PC-9 (cell line): Measurements from ENCODE around the gene SSB. TPM values are rescaled to one million over a fixed set of nuclear protein-coding genes. Genes with fewer than 3 reads are reported as not detected.
"Not testable (repeated sequence)": the region's sequence is repeated elsewhere in the genome, so short reads cannot be mapped to it uniquely, and the experiment has no call there.

Experiments
- BruUV-seq: library from RNA; stranded (reverse); fragments of 400-500 nt; replicated peaks from 2 replicates; lab custom pipeline; 2021; lab: Mats Ljungman, UMichigan
- CTCF ChIA-PET: fragments of 300-600 bp; sonication (Branson Sonifier 250); formaldehyde crosslinking; loops from one replicate; lab custom pipeline; 2022; ENCODE audit warnings: antibody characterized with exemption; lab: Charles Lee
- POLR2A ChIA-PET: fragments of 300-600 bp; sonication (Branson Sonifier 250); formaldehyde crosslinking; loops from one replicate; lab custom pipeline; 2022; ENCODE audit warnings: antibody characterized with exemption; ENCODE audit not compliant: unreplicated experiment; lab: Charles Lee
- DNase-seq, 2 experiments: peaks; one replicate each; pipeline versions ENCODE4 v3.0.0 to v3.0.0-alpha.2; 2015 to 2022; ENCODE audit warnings: mixed read lengths in 1 of 2
- H2AFZ ChIP-seq: fragments of 200-600 bp; sonication (generic); 2 replicates; pipeline ENCODE4 v1.8.1; 2017; ENCODE audit warnings: antibody characterized with exemption
- H3F3A ChIP-seq: fragments of 200-600 bp; sonication (generic); 2 replicates; pipeline ENCODE4 v1.8.1; 2017; ENCODE audit warnings: antibody characterized with exemption, mild to moderate bottlenecking, low read depth; ENCODE audit not compliant: insufficient read depth
- H3K27ac ChIP-seq: fragments of 200-600 bp; sonication (generic); 2 replicates; pipeline ENCODE4 v1.6.1; 2016; ENCODE audit warnings: mixed run types
- H3K27me3 ChIP-seq: fragments of 200-600 bp; sonication (generic); 2 replicates; pipeline ENCODE4 v1.6.1; 2016; ENCODE audit warnings: low read depth, mixed run types; ENCODE audit not compliant: insufficient read depth
- H3K36me3 ChIP-seq: fragments of 200-600 bp; sonication (generic); 2 replicates; pipeline ENCODE4 v1.6.1; 2016; ENCODE audit warnings: low read depth, mixed run types
- H3K4me1 ChIP-seq: fragments of 200-600 bp; sonication (generic); replicated peaks from 2 replicates; pipeline ENCODE4 v1.6.1; 2016; ENCODE audit warnings: mixed run types; ENCODE audit not compliant: insufficient read depth
- H3K4me2 ChIP-seq: fragments of 200-600 bp; sonication (generic); 2 replicates; pipeline ENCODE4 v1.6.1; 2017; ENCODE audit warnings: mixed run types
- H3K4me3 ChIP-seq: fragments of 200-600 bp; sonication (generic); 2 replicates; pipeline ENCODE4 v1.6.1; 2016; ENCODE audit warnings: mixed run types
- H3K79me2 ChIP-seq: fragments of 200-600 bp; sonication (generic); 2 replicates; pipeline ENCODE4 v1.6.1; 2017; ENCODE audit warnings: low read depth, mixed run types
- H3K9me2 ChIP-seq: fragments of 200-600 bp; sonication (generic); 2 replicates; pipeline ENCODE4 v1.8.1; 2017; ENCODE audit warnings: mild to moderate bottlenecking; ENCODE audit not compliant: insufficient read depth
- H3K9me3 ChIP-seq: fragments of 200-600 bp; sonication (generic); 2 replicates; pipeline ENCODE4 v1.8.1; 2016; ENCODE audit warnings: low read depth; ENCODE audit not compliant: insufficient read depth
- H4K20me1 ChIP-seq: fragments of 200-600 bp; sonication (generic); 2 replicates; pipeline ENCODE4 v1.8.1; 2017; ENCODE audit not compliant: insufficient read depth
- CTCF ChIP-seq: fragments of 200-600 bp; sonication (generic); conservative IDR thresholded peaks from 2 replicates; pipeline ENCODE4 v1.6.1; 2017; ENCODE audit warnings: mixed run types, antibody characterized with exemption, mild to moderate bottlenecking, moderate library complexity
- EZH2 ChIP-seq: fragments of 200-600 bp; sonication (generic); IDR thresholded peaks from 2 replicates; pipeline ENCODE4 v1.8.0; 2017; ENCODE audit warnings: antibody characterized with exemption, low read depth
- intact Hi-C: fragments of 100-400 bp; cut with micrococcal nuclease; formaldehyde crosslinking; loops from one replicate; pipeline ENCODE4 v1.10.0; 2022; ENCODE audit not compliant: unreplicated experiment
- total RNA-seq: library from RNA; stranded (reverse); gene quantifications from 2 replicates; pipeline ENCODE4 v1.2.3, GENCODE V29; 2021

SSB gene
- total RNA-seq, 1 experiment from 2014 or later: 71.3 TPM

DNA sequence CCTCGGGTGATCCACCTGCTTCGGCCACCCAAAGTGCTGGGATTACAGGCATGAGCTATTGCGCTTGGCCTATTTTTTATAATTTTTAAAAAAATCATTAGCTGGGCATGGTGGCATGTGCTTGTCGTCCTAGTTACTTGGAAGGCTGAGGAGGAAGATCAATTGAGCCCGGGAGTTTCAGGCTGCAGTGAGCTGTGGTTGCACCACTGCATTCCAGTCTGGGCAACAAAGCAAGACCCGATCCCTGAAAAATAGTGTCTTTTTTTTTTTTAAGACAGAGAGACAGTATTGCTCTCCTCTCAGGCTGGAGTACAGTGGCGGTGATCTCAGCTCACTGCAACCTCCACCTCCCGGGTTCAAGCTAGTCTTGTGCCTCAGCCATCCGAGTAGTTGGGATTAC, 4.8 kb downstream of the SSB start:
- POLR2A ChIA-PET: no interaction called here
- Histone ChIP-seq H3K36me3 (0 out of 2 replicates have a peak, but pooled peaks cover 18% of the 10 kb centered on the region), H2AFZ (no peak overlapping the region), H3K4me2 (no peak overlapping the region), H3K4me1 (no peaks in the 10 kb centered on the region), H3K9me2 (no peaks in the 10 kb centered on the region), H3K9me3 (no peaks in the 10 kb centered on the region), H3K27me3 (no peaks in the 10 kb centered on the region), H3K4me3 (no peak overlapping the region), H3K79me2 (peaks cover 49% of the 10 kb centered on the region), H3F3A (peaks cover 8% of the 10 kb centered on the region; the same call in 1 of the 2 replicates), H4K20me1 (no peaks in the 10 kb centered on the region; the same call in 1 of the 2 replicates), H3K27ac (no peak overlapping the region)
- DNase-seq: no peak
- intact Hi-C loops: no loop called here
- CTCF ChIA-PET: no interaction called here
- TF ChIP-seq EZH2: no peak
- TF ChIP-seq CTCF: no peak
- BruUV-seq: no TSS peak

DNA sequence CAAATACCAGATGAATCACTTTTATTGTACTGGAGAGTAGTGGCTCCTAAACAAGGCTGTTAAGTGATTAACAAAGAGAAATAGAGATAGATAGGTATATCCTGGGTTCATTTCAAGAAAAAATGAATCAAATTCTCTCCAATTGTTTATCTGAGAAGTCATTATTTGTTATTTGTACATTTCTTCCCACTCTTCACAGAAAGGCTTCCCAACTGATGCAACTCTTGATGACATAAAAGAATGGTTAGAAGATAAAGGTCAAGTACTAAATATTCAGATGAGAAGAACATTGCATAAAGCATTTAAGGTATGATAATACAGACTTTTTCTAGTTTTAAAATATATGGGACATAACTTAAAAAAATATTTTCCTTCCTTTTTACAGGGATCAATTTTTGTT, 7.9 kb downstream of the SSB start:
- H2AFZ ChIP-seq: no peak overlapping the region
- no peak for TF ChIP-seq CTCF
- no peak for TF ChIP-seq EZH2
- H3F3A ChIP-seq: peaks cover 14% of the 10 kb centered on the region
- peaks cover 3% of the 10 kb centered on the region; the same call in 1 of the 2 replicates for H4K20me1 ChIP-seq
- POLR2A ChIA-PET: no interaction called here
- H3K4me1 ChIP-seq: no peaks in the 10 kb centered on the region
- no peak for DNase-seq
- H3K4me3 ChIP-seq: no peak overlapping the region
- H3K79me2 ChIP-seq: peaks cover 22% of the 10 kb centered on the region
- no peaks in the 10 kb centered on the region for H3K9me3 ChIP-seq
- no peak overlapping the region for H3K27ac ChIP-seq
- BruUV-seq: no TSS peak
- H3K9me2 ChIP-seq: no peaks in the 10 kb centered on the region
- H3K27me3 ChIP-seq: no peaks in the 10 kb centered on the region
- no peak overlapping the region for H3K4me2 ChIP-seq
- intact Hi-C loops: no loop called here
- peaks cover 29% of the 10 kb centered on the region for H3K36me3 ChIP-seq
- CTCF ChIA-PET: no interaction called here

DNA sequence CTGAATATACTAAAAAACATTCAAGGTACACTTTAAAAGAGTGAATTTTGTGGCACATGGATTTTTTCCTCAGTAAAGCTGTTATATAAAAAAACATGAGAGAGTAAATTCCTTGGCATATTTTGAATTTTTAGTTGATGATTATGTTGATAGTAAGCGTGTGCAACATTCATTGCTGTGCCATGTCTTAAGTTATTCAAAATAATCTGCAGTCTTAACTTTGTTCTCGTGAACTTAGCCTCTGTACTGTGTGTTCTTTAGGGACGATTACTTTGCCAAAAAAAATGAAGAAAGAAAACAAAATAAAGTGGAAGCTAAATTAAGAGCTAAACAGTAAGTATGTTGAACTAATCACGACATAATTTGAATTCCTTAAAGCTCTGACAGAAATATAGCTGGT, 9.6 kb downstream of the SSB start:
- H3K9me2 ChIP-seq: no peaks in the 10 kb centered on the region
- no TSS peak for BruUV-seq
- no peak overlapping the region for H3K4me3 ChIP-seq
- H3K4me2 ChIP-seq: no peak overlapping the region
- ChIA-PET CTCF (no interaction called here), POLR2A (no interaction called here)
- peaks cover 31% of the 10 kb centered on the region for H3K36me3 ChIP-seq
- peaks cover 14% of the 10 kb centered on the region for H3F3A ChIP-seq
- intact Hi-C loops: no loop called here
- H3K79me2 ChIP-seq: peaks cover 7% of the 10 kb centered on the region; the same call in 1 of the 2 replicates
- peaks cover 3% of the 10 kb centered on the region; the same call in 1 of the 2 replicates for H4K20me1 ChIP-seq
- H3K27me3 ChIP-seq: no peaks in the 10 kb centered on the region
- no peak overlapping the region for H3K27ac ChIP-seq
- H2AFZ ChIP-seq: no peak overlapping the region
- DNase-seq: no peak
- H3K9me3 ChIP-seq: no peaks in the 10 kb centered on the region
- no peaks in the 10 kb centered on the region for H3K4me1 ChIP-seq
- TF ChIP-seq EZH2: no peak

- Histone ChIP-seq H3K9me2 (no peaks in the 10 kb centered on the region), H3K4me3 (no peak overlapping the region), H3K36me3 (peaks cover 18% of the 10 kb centered on the region), H4K20me1 (no peaks in the 10 kb centered on the region), H3K79me2 (no peaks in the 10 kb centered on the region; the same call in 1 of the 2 replicates), H2AFZ (no peak overlapping the region), H3K4me2 (no peak overlapping the region), H3K9me3 (no peaks in the 10 kb centered on the region), H3F3A (peaks cover 5% of the 10 kb centered on the region; the same call in 1 of the 2 replicates), H3K27ac (no peak overlapping the region), H3K4me1 (no peaks in the 10 kb centered on the region), H3K27me3 (no peaks in the 10 kb centered on the region)
- CTCF ChIA-PET: no interaction called here
- TF ChIP-seq EZH2 (no peak), CTCF (no peak)
- POLR2A ChIA-PET: no interaction called here
- DNase-seq: peak in 1 of 2 experiments; percentile 62
- BruUV-seq: no TSS peak
- intact Hi-C loops: no loop called here
These were observed 17.2 kb downstream of the SSB start for GRCh38 chr2:169815849-169816248.

- BruUV-seq, CTCF ChIA-PET: not testable (repeated sequence)
These were observed 18.3 kb downstream of the SSB start for GRCh38 chr2:169816961-169817360.

More at GRCh38 chr2:169816961-169817360, 18.3 kb downstream of the SSB start:
- H3K4me2 ChIP-seq, H4K20me1 ChIP-seq, H3F3A ChIP-seq, H3K27me3 ChIP-seq, H3K4me3 ChIP-seq, H3K9me3 ChIP-seq, H3K4me1 ChIP-seq, intact Hi-C loops, H3K9me2 ChIP-seq, H3K27ac ChIP-seq, H3K79me2 ChIP-seq, DNase-seq, H2AFZ ChIP-seq: not testable (repeated sequence)
- POLR2A ChIA-PET: interaction anchor here (0.7 kb wide), 1 partner anchor 723 kb away, joined by 3 read pairs; no protein-coding TSS in a partner anchor
- peaks cover 14% of the 10 kb centered on the region for H3K36me3 ChIP-seq
